Upper lobe of right lung (tissue), 1 donor: ENCODE data around the gene CRYGB. TPM values are rescaled to one million over a fixed set of nuclear protein-coding genes. Genes with fewer than 3 reads are reported as not detected.
"Not testable (repeated sequence)": the region's sequence is repeated elsewhere in the genome, so short reads cannot be mapped to it uniquely, and the experiment has no call there.

ENCODE experiments used
- ATAC-seq: fragments of 200-7000 bp; cut with Tn5 transposase; one replicate; pipeline ENCODE4 v1.9.1; 2020; ENCODE audit warnings: mild to moderate bottlenecking, moderate library complexity
- DNase-seq: peaks from one replicate; pipeline ENCODE4 v3.0.0-alpha.2; 2020
- H3K27ac ChIP-seq: fragments of 200-600 bp; one replicate; pipeline ENCODE4 v1.8.0; 2022
- H3K27me3 ChIP-seq: fragments of 200-600 bp; one replicate; pipeline ENCODE4 v1.8.0; 2022; ENCODE audit warnings: mild to moderate bottlenecking
- H3K36me3 ChIP-seq: fragments of 200-600 bp; one replicate; pipeline ENCODE4 v1.8.0; 2022
- H3K4me1 ChIP-seq: fragments of 200-600 bp; one replicate; pipeline ENCODE4 v1.8.0; 2022
- H3K4me3 ChIP-seq: fragments of 200-600 bp; one replicate; pipeline ENCODE4 v1.8.0; 2022; ENCODE audit warnings: mild to moderate bottlenecking
- H3K9me3 ChIP-seq: fragments of 200-600 bp; one replicate; pipeline ENCODE4 v1.8.0; 2022
- CTCF ChIP-seq: fragments of 200-600 bp; IDR thresholded peaks from one replicate; pipeline ENCODE4 v1.8.0; 2022; ENCODE audit warnings: antibody characterized with exemption
- intact Hi-C: fragments of 100-400 bp; cut with DNase I; formaldehyde crosslinking; loops from one replicate; pipeline ENCODE4 v1.11.0; 2022
- total RNA-seq: library from RNA; stranded (reverse); fragmentation: NEBNext Ultra II Directional; extraction: Animal tissue kit (Norgen Biotek cat#: 25700); gene quantifications from one replicate; pipeline ENCODE4 v1.2.1, GENCODE V29; 2021
- donor health status: DM: no; HTN: yes; CAD: no; lungs with severe emphysema.

The CRYGB gene
- total RNA-seq, 1 donor from 2014 or later = not detected

- Histone ChIP-seq H3K36me3 (no peaks in the 10 kb centered on the region), H3K27me3 (peaks cover 35% of the 10 kb centered on the region), H3K4me1 (no peaks in the 10 kb centered on the region), H3K4me3 (no peak overlapping the region), H3K9me3 (no peaks in the 10 kb centered on the region), H3K27ac (no peak overlapping the region)
- intact Hi-C loops = no loop called here
- no peak for DNase-seq
- TF ChIP-seq CTCF = no peak
- no peak for ATAC-seq
These were observed 23.7 kb downstream of the CRYGB start for GRCh38 chr2:208122248-208122647.

GRCh38 chr2:208118918-208119317 lies 27.0 kb downstream of the CRYGB start:
- no peak overlapping the region for H3K27ac ChIP-seq
- H3K9me3 ChIP-seq = no peaks in the 10 kb centered on the region
- ATAC-seq (no peak), DNase-seq (no peak)
- no peaks in the 10 kb centered on the region for H3K4me1 ChIP-seq
- H3K27me3 ChIP-seq = peaks cover 14% of the 10 kb centered on the region
- intact Hi-C loops = no loop called here
- no peak overlapping the region for H3K4me3 ChIP-seq
- H3K36me3 ChIP-seq = no peaks in the 10 kb centered on the region
- no peak for TF ChIP-seq CTCF

GRCh38 chr2:208117390-208117789 lies 28.6 kb downstream of the CRYGB start:
- DNase-seq, H3K36me3 ChIP-seq, H3K4me3 ChIP-seq, H3K27ac ChIP-seq, ATAC-seq, H3K4me1 ChIP-seq, H3K27me3 ChIP-seq, intact Hi-C loops, H3K9me3 ChIP-seq: not testable (repeated sequence)

- Histone ChIP-seq H3K9me3 (no peaks in the 10 kb centered on the region), H3K27me3 (no peaks in the 10 kb centered on the region), H3K4me3 (no peak overlapping the region), H3K4me1 (no peaks in the 10 kb centered on the region), H3K27ac (no peak overlapping the region), H3K36me3 (no peaks in the 10 kb centered on the region)
- intact Hi-C loops = no loop called here
- TF ChIP-seq CTCF = no peak
- ATAC-seq = no peak
- no peak for DNase-seq
These were observed 33.0 kb downstream of the CRYGB start for GRCh38 chr2:208112969-208113368.

GRCh38 chr2:208112273-208112745 lies 33.6 kb downstream of the CRYGB start:
- intact Hi-C loops, H3K27me3 ChIP-seq, H3K9me3 ChIP-seq, H3K27ac ChIP-seq, H3K4me1 ChIP-seq, DNase-seq, H3K36me3 ChIP-seq, H3K4me3 ChIP-seq: not testable (repeated sequence)
- ATAC-seq = peak; percentile 24

GRCh38 chr2:208103616-208104015 lies 42.3 kb downstream of the CRYGB start:
- Histone ChIP-seq H3K27ac (no peak overlapping the region), H3K4me1 (no peaks in the 10 kb centered on the region), H3K9me3 (no peaks in the 10 kb centered on the region), H3K4me3 (no peak overlapping the region), H3K36me3 (no peaks in the 10 kb centered on the region), H3K27me3 (no peaks in the 10 kb centered on the region)
- TF ChIP-seq CTCF = no peak
- no peak for DNase-seq
- ATAC-seq = no peak
- intact Hi-C loops = no loop called here
